Measurements from ENCODE around the gene EIF4E. TPM values are rescaled to one million over a fixed set of nuclear protein-coding genes. Genes with fewer than 3 reads are reported as not detected.
A peak's percentile ranks its signal among the peaks of the same experiment; 100 is the strongest.
"Not testable (repeated sequence)": the region's sequence is repeated elsewhere in the genome, so short reads cannot be mapped to it uniquely, and the experiment has no call there.

EIF4E gene
- total RNA-seq, 4 donors from 2014 or later, result 20.9 to 103 (median 48.4) TPM

- DNase-seq, result no peak
- 87% methylated on average over 1 of the region's 1 CpG; no CpG with 5 or more reads in 1 of the 2 donors for WGBS, 2 donors (ENCODE audit: low coverage in 1 of 2)
- Histone ChIP-seq H3K36me3 (no peaks in the 10 kb centered on the region), H3K27ac (no peak overlapping the region), H3K4me1 (peaks cover 0 to 9% (median 0%) of the 10 kb centered on the region in 4 donors), H3K9me3 (no peaks in the 10 kb centered on the region), H3K4me3 (no peak overlapping the region), H3K27me3 (no peaks in the 10 kb centered on the region)
- in situ Hi-C loops (cut with MboI; ENCODE audit: low pct_ligation_motif_present in 1 of 4, low pct_unique_long_range_greater_than_20kb in 1 of 4, low sequenced_read_pairs in 3 of 4) (loop anchor here in 1 of 4 donors (10.0 to 25.0 kb wide), 2 partner anchors 55 to 477 kb away; partner anchors contain the start of gene METAP1), intact Hi-C loops (cut with DNase I; ENCODE audit: low total_unique reads) (no loop called here)
- no peak for TF ChIP-seq POLR2A (IDR thresholded peaks at IDR 0.05)
- TF ChIP-seq POLR2AphosphoS5 (IDR thresholded peaks at IDR 0.05), result no peak
- no peak for TF ChIP-seq EP300 (IDR thresholded peaks at IDR 0.05; ENCODE audit: low read depth)
- TF ChIP-seq CTCF (IDR thresholded peaks at IDR 0.05), result no peak
These were observed 10.5 kb upstream of the EIF4E start for GRCh38 chr4:98939438-98939837.

- TF ChIP-seq POLR2AphosphoS5 (IDR thresholded peaks at IDR 0.05) (no peak), POLR2A (IDR thresholded peaks at IDR 0.05) (no peak), EP300 (IDR thresholded peaks at IDR 0.05; ENCODE audit: low read depth) (no peak), CTCF (IDR thresholded peaks at IDR 0.05) (no peak)
- Histone ChIP-seq H3K27me3 (no peaks in the 10 kb centered on the region), H3K4me3 (no peak overlapping the region), H3K4me1 (peaks cover 0 to 10% (median 3%) of the 10 kb centered on the region in 4 donors), H3K36me3 (no peaks in the 10 kb centered on the region), H3K9me3 (no peaks in the 10 kb centered on the region), H3K27ac (no peak overlapping the region)
- intact Hi-C loops (cut with DNase I; ENCODE audit: low total_unique reads), result no loop called here
- no peak for DNase-seq
- in situ Hi-C loops (cut with MboI; ENCODE audit: low pct_ligation_motif_present in 1 of 4, low pct_unique_long_range_greater_than_20kb in 1 of 4, low sequenced_read_pairs in 3 of 4), result loop anchor here in 1 of 4 donors (10.0 to 25.0 kb wide), 2 partner anchors 57 to 476 kb away; partner anchors contain the start of gene METAP1
- WGBS, 2 donors (ENCODE audit: low coverage in 1 of 2), result 61 to 90% methylated on average over 1 to 2 of the region's 2 CpGs
These were observed 9.2 kb upstream of the EIF4E start for GRCh38 chr4:98937986-98938720.

GRCh38 chr4:98935633-98936032 is 6.7 kb upstream of the EIF4E start:
- no peak for TF ChIP-seq POLR2A (IDR thresholded peaks at IDR 0.05)
- no peak for TF ChIP-seq POLR2AphosphoS5 (IDR thresholded peaks at IDR 0.05)
- no peak for TF ChIP-seq EP300 (IDR thresholded peaks at IDR 0.05; ENCODE audit: low read depth)
- in situ Hi-C loops (cut with MboI; ENCODE audit: low pct_ligation_motif_present in 1 of 4, low pct_unique_long_range_greater_than_20kb in 1 of 4, low sequenced_read_pairs in 3 of 4) (loop anchor here in 1 of 4 donors (10.0 to 25.0 kb wide), 2 partner anchors 59 to 473 kb away; partner anchors contain the start of gene METAP1), intact Hi-C loops (cut with DNase I; ENCODE audit: low total_unique reads) (no loop called here)
- Histone ChIP-seq H3K27ac (no peak overlapping the region), H3K36me3 (no peaks in the 10 kb centered on the region), H3K4me1 (peaks cover 0 to 18% (median 11%) of the 10 kb centered on the region in 4 donors), H3K9me3 (no peaks in the 10 kb centered on the region), H3K4me3 (no peak overlapping the region), H3K27me3 (no peaks in the 10 kb centered on the region)
- 42 to 77% methylated on average over 3 to 4 of the region's 4 CpGs for WGBS, 2 donors (ENCODE audit: low coverage in 1 of 2)
- DNase-seq, result no peak

- intact Hi-C loops (cut with DNase I; ENCODE audit: low total_unique reads); H3K36me3 ChIP-seq; H3K27ac ChIP-seq; H3K4me3 ChIP-seq; H3K27me3 ChIP-seq; H3K9me3 ChIP-seq: not testable (repeated sequence)
- peak; percentile 34 for DNase-seq
- in situ Hi-C loops (cut with MboI; ENCODE audit: low pct_ligation_motif_present in 1 of 4, low pct_unique_long_range_greater_than_20kb in 1 of 4, low sequenced_read_pairs in 3 of 4), result loop anchor here in 1 of 4 donors (10.0 to 25.0 kb wide), 2 partner anchors 60 to 473 kb away; partner anchors contain the start of gene METAP1
- H3K4me1 ChIP-seq, result peaks cover 4 to 25% (median 18%) of the 10 kb centered on the region in 4 donors
- whole genome bisulfite sequencing, 2 donors (ENCODE audit: low coverage in 1 of 2), result 72% methylated on average over 3 to 7 of the region's 7 CpGs
These were observed 5.9 kb upstream of the EIF4E start for GRCh38 chr4:98934851-98935250.

- H3K4me3 ChIP-seq, result no peak overlapping the region
- peaks cover 7 to 29% (median 24%) of the 10 kb centered on the region in 4 donors for H3K4me1 ChIP-seq
- TF ChIP-seq CTCF (IDR thresholded peaks at IDR 0.05) (no peak), POLR2A (IDR thresholded peaks at IDR 0.05) (peak; percentile 14), POLR2AphosphoS5 (IDR thresholded peaks at IDR 0.05) (peak in 2 of 3 donors; percentile 33 to 48), EP300 (IDR thresholded peaks at IDR 0.05; ENCODE audit: low read depth) (no peak)
- no peaks in the 10 kb centered on the region for H3K9me3 ChIP-seq
- DNase-seq, result no peak
- H3K27me3 ChIP-seq, result no peaks in the 10 kb centered on the region
- WGBS, 2 donors (ENCODE audit: low coverage in 1 of 2), result 22 to 35% methylated on average over 3 of the region's 3 CpGs
- intact Hi-C loops (cut with DNase I; ENCODE audit: low total_unique reads) (no loop called here), in situ Hi-C loops (cut with MboI; ENCODE audit: low pct_ligation_motif_present in 1 of 4, low pct_unique_long_range_greater_than_20kb in 1 of 4, low sequenced_read_pairs in 3 of 4) (loop anchor here in 1 of 4 donors (10.0 to 25.0 kb wide), 2 partner anchors 62 to 470 kb away; partner anchors contain the start of gene METAP1)
- peak overlapping the region; percentile 55 to 70 (median 59) for H3K27ac ChIP-seq
- no peaks in the 10 kb centered on the region for H3K36me3 ChIP-seq
These were observed 3.6 kb upstream of the EIF4E start for GRCh38 chr4:98932539-98932938.

Data from transverse colon (tissue), 4 donors.